Neural cell (in vitro differentiated cells): ENCODE data around the gene CLINT1. TPM values are rescaled to one million over a fixed set of nuclear protein-coding genes. Genes with fewer than 3 reads are reported as not detected.

Experiments
- H2AFZ ChIP-seq: fragments of 200-600, 300-800 bp; sonication (generic), shearing (Covaris generic); 2 replicates; pipeline ENCODE4 v1.6.0; 2014; ENCODE audit warnings: low read depth, mild to moderate bottlenecking, antibody characterized with exemption, low read length, moderate library complexity
- H3F3A ChIP-seq: fragments of 200-600 bp; shearing (Covaris generic); 2 replicates; pipeline ENCODE4 v1.6.1; 2016; ENCODE audit warnings: mild to moderate bottlenecking, moderate library complexity, mixed read lengths, antibody characterized with exemption, low read length; ENCODE audit not compliant: insufficient read depth, poor library complexity, severe bottlenecking
- H3K27ac ChIP-seq: fragments of 200-600, 300-800 bp; sonication (generic), shearing (Covaris generic); 2 replicates; pipeline ENCODE4 v1.5.1; 2014; ENCODE audit warnings: mild to moderate bottlenecking, low read length, moderate library complexity
- H3K27me3 ChIP-seq: fragments of 300-800, 200-600 bp; sonication (generic), shearing (Covaris generic); 2 replicates; pipeline ENCODE4 v1.6.0; 2014; ENCODE audit warnings: mild to moderate bottlenecking, low read depth, low read length, moderate library complexity; ENCODE audit not compliant: insufficient read depth
- H3K36me3 ChIP-seq: fragments of 300-800, 200-600 bp; sonication (generic), shearing (Covaris generic); 2 replicates; pipeline ENCODE4 v1.5.1; 2014; ENCODE audit warnings: mild to moderate bottlenecking, antibody characterized with exemption, low read length, moderate library complexity; ENCODE audit not compliant: insufficient read depth
- H3K4me2 ChIP-seq: fragments of 300-800, 200-600 bp; sonication (generic), shearing (Covaris generic); 2 replicates; pipeline ENCODE4 v1.6.0; 2014; ENCODE audit warnings: mild to moderate bottlenecking, low read length
- H3K4me3 ChIP-seq: fragments of 300-800, 200-600 bp; sonication (generic), shearing (Covaris generic); 2 replicates; pipeline ENCODE4 v1.5.1; 2014; ENCODE audit warnings: mild to moderate bottlenecking, low read length, moderate library complexity
- H3K79me2 ChIP-seq: fragments of 200-600 bp; shearing (Covaris generic); replicated peaks from 2 replicates; pipeline ENCODE4 v1.6.0; 2014; ENCODE audit warnings: mild to moderate bottlenecking, low read length, moderate library complexity; ENCODE audit not compliant: insufficient read depth
- H3K9ac ChIP-seq: fragments of 300-800, 200-600 bp; sonication (generic), shearing (Covaris generic); 2 replicates; pipeline ENCODE4 v1.6.1; 2016; ENCODE audit warnings: mild to moderate bottlenecking, low read length, mixed read lengths
- H3K9me2 ChIP-seq: fragments of 200-600 bp; shearing (Covaris generic); 2 replicates; pipeline ENCODE4 v1.6.1; 2016; ENCODE audit warnings: mild to moderate bottlenecking, low read length, mixed read lengths; ENCODE audit not compliant: insufficient read depth
- H3K9me3 ChIP-seq: fragments of 200-600, 300-800 bp; sonication (generic), shearing (Covaris generic); 2 replicates; pipeline ENCODE4 v1.6.1; 2016; ENCODE audit warnings: mild to moderate bottlenecking, mixed run types, low read length, moderate library complexity, mixed read lengths
- H4K20me1 ChIP-seq: fragments of 200-600 bp; shearing (Covaris generic); 2 replicates; pipeline ENCODE4 v1.6.1; 2016; ENCODE audit warnings: mild to moderate bottlenecking, mixed run types; ENCODE audit not compliant: insufficient read depth
- CTCF ChIP-seq: fragments of 450-650 bp; IDR thresholded peaks from 2 replicates; pipeline ENCODE4 v1.5.1; 2014; ENCODE audit warnings: antibody characterized with exemption, mild to moderate bottlenecking, moderate library complexity; ENCODE audit not compliant: poor library complexity, severe bottlenecking
- EP300 ChIP-seq: fragments of 450-650 bp; conservative IDR thresholded peaks from 2 replicates; pipeline ENCODE4 v1.6.1; 2014; ENCODE audit warnings: antibody characterized with exemption, mild to moderate bottlenecking, moderate library complexity; ENCODE audit not compliant: poor library complexity, severe bottlenecking
- EZH2 ChIP-seq: fragments of 200-600, 300-800 bp; shearing (Covaris generic), sonication (generic); IDR thresholded peaks from 2 replicates; pipeline ENCODE4 v1.6.1; 2014; ENCODE audit warnings: antibody characterized with exemption, low read length, borderline replicate concordance, mild to moderate bottlenecking; ENCODE audit not compliant: insufficient read depth, poor library complexity, severe bottlenecking
- MXI1 ChIP-seq: fragments of 450-650 bp; conservative IDR thresholded peaks from 2 replicates; pipeline ENCODE4 v1.6.1; 2014; ENCODE audit warnings: antibody characterized with exemption, mild to moderate bottlenecking; ENCODE audit not compliant: poor library complexity, severe bottlenecking
- POLR2AphosphoS5 ChIP-seq: IDR thresholded peaks from 2 replicates; pipeline ENCODE4 v1.6.1; 2012
- RAD21 ChIP-seq: fragments of 450-650 bp; conservative IDR thresholded peaks from 2 replicates; pipeline ENCODE4 v1.6.1; 2014; ENCODE audit warnings: antibody characterized with exemption, mild to moderate bottlenecking, moderate library complexity
- REST ChIP-seq: IDR thresholded peaks from 2 replicates; pipeline ENCODE4 v1.6.1; 2012; ENCODE audit warnings: borderline replicate concordance
- SMC3 ChIP-seq: fragments of 450-650 bp; conservative IDR thresholded peaks from 2 replicates; pipeline ENCODE4 v1.6.1; 2014; ENCODE audit warnings: antibody characterized with exemption, mild to moderate bottlenecking, moderate library complexity; ENCODE audit not compliant: poor library complexity
- TAF1 ChIP-seq: IDR thresholded peaks from 2 replicates; pipeline ENCODE4 v1.6.1; 2012; ENCODE audit warnings: low read depth
- polyA plus RNA-seq: library from polyadenylated mRNA; depleted of rRNA; stranded (reverse); fragments of >200 nt; gene quantifications from 2 replicates; pipeline ENCODE4 v1.2.3, GENCODE V29; 2014

Gene CLINT1
- polyA plus RNA-seq, 1 donor from 2014 or later, result 47.3 TPM

GRCh38 chr5:157758706-157759105 is 100.2 kb downstream of the CLINT1 start:
- Histone ChIP-seq H3K9me3 (no peaks in the 10 kb centered on the region), H4K20me1 (no peaks in the 10 kb centered on the region), H3F3A (peaks cover 3% of the 10 kb centered on the region), H3K79me2 (no peaks in the 10 kb centered on the region), H3K27me3 (no peaks in the 10 kb centered on the region), H3K9ac (no peak overlapping the region), H2AFZ (no peak overlapping the region), H3K9me2 (no peaks in the 10 kb centered on the region), H3K4me3 (no peak overlapping the region), H3K36me3 (no peaks in the 10 kb centered on the region), H3K4me2 (no peak overlapping the region), H3K27ac (no peak overlapping the region)
- TF ChIP-seq EZH2, result no peak
- no peak for TF ChIP-seq SMC3
- TF ChIP-seq TAF1, result no peak
- TF ChIP-seq RAD21, result no peak

- no peak for TF ChIP-seq CTCF
- no peak for TF ChIP-seq MXI1
- no peak for TF ChIP-seq EZH2
- TF ChIP-seq POLR2AphosphoS5, result no peak
- TF ChIP-seq REST, result no peak
- no peak overlapping the region for H3K27ac ChIP-seq
Observed at GRCh38 chr5:157756122-157756521, 102.8 kb downstream of the CLINT1 start.

GRCh38 chr5:157750320-157750719 is 108.6 kb downstream of the CLINT1 start:
- H2AFZ ChIP-seq, result no peak overlapping the region
- no peaks in the 10 kb centered on the region for H3F3A ChIP-seq
- H3K4me3 ChIP-seq, result no peak overlapping the region
- H3K9ac ChIP-seq, result no peak overlapping the region
- H3K9me2 ChIP-seq, result no peaks in the 10 kb centered on the region
- no peaks in the 10 kb centered on the region for H3K27me3 ChIP-seq
- no peaks in the 10 kb centered on the region for H4K20me1 ChIP-seq
- H3K4me2 ChIP-seq, result no peak overlapping the region
- TF ChIP-seq TAF1 (no peak), REST (no peak), EP300 (no peak), POLR2AphosphoS5 (no peak), RAD21 (no peak), SMC3 (no peak), CTCF (no peak), MXI1 (no peak), EZH2 (no peak)
- no peaks in the 10 kb centered on the region for H3K9me3 ChIP-seq
- no peaks in the 10 kb centered on the region for H3K36me3 ChIP-seq
- H3K79me2 ChIP-seq, result peaks cover 11% of the 10 kb centered on the region
- H3K27ac ChIP-seq, result no peak overlapping the region

More at GRCh38 chr5:157756122-157756521, 102.8 kb downstream of the CLINT1 start:
- no peaks in the 10 kb centered on the region for H3K79me2 ChIP-seq
- H3K9me3 ChIP-seq, result no peaks in the 10 kb centered on the region
- H3K36me3 ChIP-seq, result no peaks in the 10 kb centered on the region
- H3K9me2 ChIP-seq, result no peaks in the 10 kb centered on the region
- no peaks in the 10 kb centered on the region for H3K27me3 ChIP-seq
- H3F3A ChIP-seq, result no peaks in the 10 kb centered on the region
- H3K4me3 ChIP-seq, result no peak overlapping the region
- no peaks in the 10 kb centered on the region for H4K20me1 ChIP-seq
- no peak overlapping the region for H3K4me2 ChIP-seq
- H2AFZ ChIP-seq, result no peak overlapping the region
- no peak overlapping the region for H3K9ac ChIP-seq
